GM19467 (cell line): Measurements from ENCODE around the gene EBLN1.
"Not testable (repeated sequence)": the region's sequence is repeated elsewhere in the genome, so short reads cannot be mapped to it uniquely, and the experiment has no call there.

Source experiments
- ATAC-seq: cut with Tn5 transposase; IDR thresholded peaks from one replicate; pipeline ENCODE4 v1.9.1; 2021; ENCODE audit warnings: mild to moderate bottlenecking, moderate library complexity; ENCODE audit not compliant: unreplicated experiment

EBLN1 gene

GRCh38 chr10:22228943-22229801 lies 11.4 kb upstream of the EBLN1 start:
- peak; percentile 71 for ATAC-seq

GRCh38 chr10:22228167-22228938 lies 10.5 kb upstream of the EBLN1 start:
- no peak for ATAC-seq

DNA sequence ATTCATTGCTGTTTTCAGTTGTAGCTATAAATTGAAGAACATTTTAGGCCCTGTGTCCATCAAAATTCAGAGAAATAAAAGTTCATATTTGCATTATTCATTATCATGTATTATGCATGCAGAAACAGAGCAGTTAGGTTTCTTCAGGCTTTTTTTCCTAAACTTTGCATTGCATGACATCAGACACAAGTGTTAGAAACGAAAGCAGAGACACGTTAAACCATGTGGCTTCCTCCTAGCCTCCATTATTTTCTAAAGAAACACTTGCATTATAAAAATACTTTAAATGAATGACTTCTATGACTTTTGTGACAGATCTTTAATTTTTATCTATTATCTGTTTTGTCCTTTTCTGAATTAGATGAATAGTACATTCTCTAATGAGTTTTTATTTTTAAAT lies 8.8 kb upstream of the EBLN1 start:
- ATAC-seq: no peak

DNA sequence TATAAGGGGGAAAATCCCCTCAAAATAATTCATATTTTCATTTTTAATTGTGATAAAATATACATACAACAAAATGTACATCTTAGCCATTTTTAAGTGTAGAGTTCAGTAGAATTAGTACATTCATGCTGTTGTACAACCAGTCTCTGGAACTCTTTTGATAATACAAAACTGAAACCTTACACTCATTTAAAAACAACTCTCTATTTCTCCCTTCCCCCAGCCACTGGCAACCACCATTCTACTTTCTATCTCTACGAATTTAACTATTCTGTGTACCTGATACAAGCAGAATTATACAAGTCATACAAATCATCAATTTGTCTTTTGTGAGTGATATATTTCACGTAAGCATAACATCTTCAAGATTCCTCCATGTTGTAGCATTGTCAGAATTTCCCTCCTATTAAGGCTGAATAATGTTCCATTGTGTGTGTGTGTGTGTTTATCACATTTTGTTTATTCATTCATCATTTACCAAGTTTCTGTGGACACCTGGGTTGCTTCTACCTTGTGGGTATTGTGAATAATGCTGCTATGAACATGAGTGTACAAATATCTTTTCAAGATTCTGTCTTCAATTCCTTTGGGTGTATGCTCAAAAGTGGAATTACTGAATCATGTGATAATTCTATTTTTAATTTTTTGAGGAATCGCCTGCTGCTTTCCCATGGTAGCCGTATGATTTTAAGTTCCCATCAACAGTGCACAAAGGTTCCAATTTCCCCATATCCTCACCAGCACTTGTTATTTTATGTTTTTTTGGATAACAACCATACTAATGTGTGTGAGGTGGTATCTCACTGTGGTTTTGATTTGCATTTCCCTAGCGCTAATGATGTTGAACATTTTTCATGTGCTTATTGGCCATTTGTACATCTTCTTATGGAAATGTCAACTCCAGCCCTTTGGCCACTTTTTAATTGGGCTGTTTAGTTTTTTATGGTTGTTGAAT lies 4.7 kb upstream of the EBLN1 start:
- no peak for ATAC-seq

DNA sequence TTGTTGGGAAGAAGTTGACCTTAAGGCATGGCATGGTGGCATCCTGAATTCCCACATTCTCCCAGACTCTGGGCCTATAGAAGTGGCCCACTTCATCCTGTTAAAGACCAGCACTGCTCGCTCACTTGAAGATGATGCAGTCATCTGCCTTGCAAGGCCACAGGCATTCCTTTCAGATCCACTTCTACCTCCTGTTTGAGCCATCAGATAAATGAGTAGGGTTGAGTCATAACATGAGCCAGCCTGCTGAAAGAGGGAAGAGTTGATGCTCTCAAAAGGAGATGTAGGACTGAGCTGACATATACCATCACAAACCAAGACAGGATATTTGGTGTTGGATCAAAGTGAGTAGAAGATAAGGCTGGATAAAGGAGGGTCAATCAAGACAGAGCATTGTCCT lies 1.5 kb upstream of the EBLN1 start:
- ATAC-seq: no peak

GRCh38 chr10:22218448-22218847 lies 633 bp upstream of the EBLN1 start:
- ATAC-seq: no peak

GRCh38 chr10:22217084-22217483 lies 731 bp downstream of the EBLN1 start:
- not testable (repeated sequence) for ATAC-seq

DNA sequence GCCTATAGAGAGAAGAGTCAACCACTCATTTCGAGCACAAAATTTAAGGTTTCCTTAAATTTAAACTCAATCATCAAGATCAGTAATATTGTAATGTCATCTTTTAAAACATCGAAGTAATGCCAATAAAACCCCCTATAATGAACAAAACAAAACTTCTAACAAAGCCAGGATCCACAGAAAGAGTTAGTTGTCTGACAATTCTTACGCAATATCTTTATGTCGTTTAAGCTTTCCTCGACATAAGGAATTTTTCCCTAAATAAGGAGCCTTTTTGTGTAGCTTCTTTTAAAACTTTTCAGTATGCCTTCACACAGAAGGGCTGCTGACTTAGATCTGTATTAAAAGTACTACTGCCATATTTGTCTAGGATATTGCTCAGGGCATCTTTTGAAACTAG lies 7.5 kb downstream of the EBLN1 start:
- ATAC-seq: no peak

DNA sequence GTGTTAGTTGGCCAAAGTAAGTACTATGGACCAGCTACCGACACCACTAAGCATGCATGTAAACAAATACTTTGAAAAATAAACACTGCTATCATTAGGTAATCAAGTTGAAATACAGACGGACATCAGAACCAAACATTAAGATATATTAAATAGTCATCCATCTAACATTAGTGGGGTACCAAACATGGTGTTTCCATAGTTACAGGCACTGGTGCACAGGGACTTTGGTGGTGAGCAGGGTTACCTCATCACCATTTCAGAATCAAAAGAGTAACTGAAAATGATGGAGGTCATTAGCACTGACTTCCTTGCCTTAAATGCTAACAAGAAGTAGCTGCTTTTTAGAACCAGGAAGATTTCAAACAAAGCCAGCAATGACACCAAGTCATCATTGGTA lies 23.9 kb downstream of the EBLN1 start:
- ATAC-seq: no peak

GRCh38 chr10:22185586-22185985 lies 32.2 kb downstream of the EBLN1 start:
- no peak for ATAC-seq

DNA sequence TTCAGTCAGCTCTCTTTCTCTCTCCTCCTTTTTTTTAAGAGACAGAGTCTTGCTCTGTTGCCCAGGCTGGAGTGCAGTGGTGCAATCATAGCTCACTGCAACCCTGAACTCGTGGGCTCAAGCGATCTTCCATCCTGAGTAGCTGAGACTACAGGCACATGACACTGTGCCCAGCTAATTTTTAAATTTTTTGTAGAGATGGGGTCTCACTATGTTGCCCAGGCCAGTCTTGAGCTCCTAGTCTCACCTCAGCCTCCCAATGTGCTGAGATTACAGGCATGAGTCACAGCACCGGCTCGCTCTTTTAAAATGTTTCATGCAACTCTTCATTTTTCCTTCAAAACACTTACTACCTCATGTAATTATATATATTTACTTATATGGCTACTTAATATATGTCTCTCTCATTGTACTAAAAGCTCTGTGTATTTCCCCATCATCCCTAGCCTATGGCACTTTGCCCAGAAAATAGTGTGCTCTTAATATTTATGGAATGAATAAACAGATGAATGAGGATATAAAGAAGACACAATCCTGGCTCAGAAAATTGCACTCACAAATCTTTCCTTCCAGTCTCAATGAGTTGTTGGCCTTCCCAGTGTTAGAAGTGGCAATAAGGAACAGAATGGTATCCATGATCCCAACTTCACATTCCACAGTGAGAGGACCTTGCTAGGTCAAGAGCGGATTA lies 33.9 kb downstream of the EBLN1 start:
- ATAC-seq: no peak

- no peak for ATAC-seq
Measured at GRCh38 chr10:22180724-22181123, 37.1 kb downstream of the EBLN1 start.

DNA sequence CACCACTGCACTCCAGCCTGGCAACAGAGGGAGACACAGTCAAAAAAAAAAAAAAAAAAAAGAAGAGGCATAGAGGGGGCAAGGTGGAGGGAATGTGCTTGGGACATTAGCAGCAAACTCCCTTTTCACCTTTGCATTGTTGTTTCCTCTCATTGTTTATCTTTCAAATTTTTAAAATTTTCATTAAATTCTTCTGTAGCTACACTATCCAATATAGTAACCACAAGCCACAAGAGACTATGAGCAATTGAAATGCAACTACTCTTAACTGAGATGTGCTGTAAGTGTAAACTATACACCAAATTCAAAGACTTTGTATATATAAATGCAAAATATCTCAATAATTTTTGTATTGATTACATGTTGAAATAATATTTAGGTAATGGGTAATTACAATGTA lies 43.4 kb downstream of the EBLN1 start:
- no peak for ATAC-seq

DNA sequence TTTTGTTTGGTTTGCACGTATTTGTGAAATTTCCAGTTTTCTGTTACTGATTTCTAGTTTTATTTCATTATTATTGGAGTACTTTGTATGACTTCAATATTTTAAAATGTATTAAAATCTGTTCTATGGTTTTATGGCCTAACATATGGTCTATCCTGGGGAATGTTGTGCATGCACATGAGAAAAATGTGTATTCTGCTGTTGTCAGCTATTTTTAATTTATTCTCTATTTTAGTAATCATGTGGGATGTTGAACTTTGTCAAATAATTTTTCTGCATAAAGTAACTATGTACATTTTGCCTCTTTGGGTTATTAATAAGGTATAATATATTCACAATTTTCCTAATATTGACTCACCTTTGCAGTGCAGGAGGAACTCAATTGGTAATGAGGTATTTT lies 46.7 kb downstream of the EBLN1 start:
- ATAC-seq: no peak

DNA sequence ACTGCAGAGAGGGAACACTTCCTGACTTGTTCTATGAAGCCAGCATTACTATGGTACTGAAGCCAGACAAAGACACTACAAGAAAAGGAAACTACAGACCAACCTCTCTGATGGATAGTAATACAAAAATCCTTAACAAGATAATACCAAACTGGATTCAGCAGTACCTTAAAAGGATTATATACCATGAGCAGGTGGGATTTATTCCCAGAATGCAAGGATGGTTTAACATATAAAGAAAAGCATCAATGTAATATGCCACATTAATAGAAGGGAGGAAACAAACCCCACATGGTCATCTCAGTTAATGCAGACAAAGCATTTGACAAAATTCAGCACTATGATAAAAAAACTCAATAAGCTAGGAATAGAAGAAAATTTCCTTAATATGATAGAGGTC lies 47.2 kb downstream of the EBLN1 start:
- ATAC-seq: no peak

DNA sequence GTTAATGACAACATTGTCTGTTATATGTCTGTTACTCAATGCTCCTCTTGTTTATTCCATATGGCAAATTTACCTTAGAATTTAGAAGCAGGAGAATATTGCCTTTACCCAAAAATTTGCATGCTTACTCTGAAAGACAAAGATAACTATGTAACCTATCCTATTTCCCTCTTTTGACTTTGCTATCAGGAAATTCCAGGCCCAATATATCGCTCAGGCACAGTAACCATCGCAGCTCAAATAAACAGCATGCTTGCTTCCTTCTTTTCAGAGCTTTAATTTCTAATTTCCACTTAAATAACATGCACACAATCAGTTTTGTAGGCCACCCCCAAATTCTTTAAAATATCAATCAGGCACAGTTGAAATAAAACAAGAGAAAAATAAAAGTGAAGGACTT lies 57.8 kb downstream of the EBLN1 start:
- ATAC-seq: no peak

- no peak for ATAC-seq
Measured at GRCh38 chr10:22159180-22159579, 58.6 kb downstream of the EBLN1 start.
